ENCODE data around the gene NBEAL1.

DNA sequence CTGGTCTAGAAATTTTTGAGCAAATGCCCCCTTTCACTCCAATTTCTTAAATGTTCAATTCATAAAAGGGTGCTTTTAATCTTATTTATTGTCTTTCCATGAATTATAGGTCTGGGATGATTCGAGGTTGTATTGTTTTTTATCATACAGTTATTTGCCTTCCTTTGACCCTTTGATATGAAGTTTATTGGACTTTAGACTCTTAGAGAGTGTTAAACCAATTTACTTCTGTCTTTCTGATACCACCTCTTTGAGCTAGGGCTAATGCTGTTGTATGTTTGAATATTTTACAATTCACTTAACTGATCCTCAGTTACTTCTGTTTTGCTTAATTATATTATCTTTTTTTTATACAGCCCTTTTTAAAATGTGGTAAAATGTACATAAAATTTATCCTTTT lies 134.5 kb downstream of the NBEAL1 start:
- TF ChIP-seq, protein P1, sequence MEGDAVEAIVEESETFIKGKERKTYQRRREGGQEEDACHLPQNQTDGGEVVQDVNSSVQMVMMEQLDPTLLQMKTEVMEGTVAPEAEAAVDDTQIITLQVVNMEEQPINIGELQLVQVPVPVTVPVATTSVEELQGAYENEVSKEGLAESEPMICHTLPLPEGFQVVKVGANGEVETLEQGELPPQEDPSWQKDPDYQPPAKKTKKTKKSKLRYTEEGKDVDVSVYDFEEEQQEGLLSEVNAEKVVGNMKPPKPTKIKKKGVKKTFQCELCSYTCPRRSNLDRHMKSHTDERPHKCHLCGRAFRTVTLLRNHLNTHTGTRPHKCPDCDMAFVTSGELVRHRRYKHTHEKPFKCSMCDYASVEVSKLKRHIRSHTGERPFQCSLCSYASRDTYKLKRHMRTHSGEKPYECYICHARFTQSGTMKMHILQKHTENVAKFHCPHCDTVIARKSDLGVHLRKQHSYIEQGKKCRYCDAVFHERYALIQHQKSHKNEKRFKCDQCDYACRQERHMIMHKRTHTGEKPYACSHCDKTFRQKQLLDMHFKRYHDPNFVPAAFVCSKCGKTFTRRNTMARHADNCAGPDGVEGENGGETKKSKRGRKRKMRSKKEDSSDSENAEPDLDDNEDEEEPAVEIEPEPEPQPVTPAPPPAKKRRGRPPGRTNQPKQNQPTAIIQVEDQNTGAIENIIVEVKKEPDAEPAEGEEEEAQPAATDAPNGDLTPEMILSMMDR (IDR thresholded peaks at IDR 0.05 in 4 of 5, conservative IDR thresholded peaks at IDR 0.05 in 1 of 5) = no peak
- TF ChIP-seq POLR2A (IDR thresholded peaks at IDR 0.05) = no peak
